Germinal center (tissue), 1 donor: ENCODE data around the gene FAM9B.

Experiments
- DNase-seq: peaks from one replicate; pipeline ENCODE4 v3.0.0; 2012; ENCODE audit warnings: mixed read lengths, low spot score

FAM9B gene

DNA sequence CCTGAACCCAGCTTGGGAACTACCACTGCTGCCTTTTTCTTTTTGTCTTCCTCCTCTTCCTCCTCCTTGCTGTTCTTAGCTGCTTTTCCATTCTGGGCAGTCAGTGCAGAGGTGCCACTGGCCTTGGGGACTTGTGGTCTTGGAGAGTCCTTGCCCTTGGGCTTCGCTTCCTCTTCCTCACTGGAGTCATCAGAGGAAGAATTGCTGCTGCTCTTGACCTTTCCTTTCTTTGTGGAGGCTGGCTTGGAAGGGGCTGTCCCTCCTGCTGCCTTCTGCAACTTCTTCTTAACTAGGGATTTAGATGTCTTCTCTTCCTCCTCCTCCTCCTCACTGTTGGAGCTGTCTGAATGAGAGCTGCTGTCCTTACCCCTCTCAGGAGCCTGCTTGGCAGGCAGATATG, 53.2 kb downstream of the FAM9B start:
- DNase-seq = no peak
